SK-N-SH treated with all-trans-retinoic acid at 6 μM for 48 hours (cell line): ENCODE results near the gene PSMB7.

Experiments
- ATAC-seq: fragments of 200-7000 bp; cut with Tn5 transposase; 3 replicates; pipeline ENCODE4 v1.9.1; 2020; ENCODE audit warnings: mild to moderate bottlenecking, moderate library complexity
- ARNTL ChIP-seq: fragments of 450-650 bp; formaldehyde crosslinking; IDR thresholded peaks from 2 replicates; pipeline ENCODE4 v1.5.0; 2020; ENCODE audit warnings: low read depth, mild to moderate bottlenecking, moderate library complexity, borderline replicate concordance
- BACH2 ChIP-seq: fragments of 250-450 bp; sonication (Bioruptor Pico); IDR thresholded peaks from 2 replicates; pipeline ENCODE4 v1.9.0; 2021; ENCODE audit warnings: mild to moderate bottlenecking, borderline replicate concordance
- CSDC2 ChIP-seq: fragments of 250-450 bp; sonication (Bioruptor Pico); IDR thresholded peaks from 2 replicates; pipeline ENCODE4 v1.5.0; 2020; ENCODE audit warnings: mild to moderate bottlenecking, moderate library complexity
- ESRRG ChIP-seq: fragments of 250-450 bp; sonication (Bioruptor Pico); IDR thresholded peaks from 2 replicates; pipeline ENCODE4 v1.6.1; 2021; ENCODE audit warnings: mild to moderate bottlenecking
- GLIS3 ChIP-seq: fragments of 250-450 bp; sonication (Bioruptor Pico); IDR thresholded peaks from 2 replicates; pipeline ENCODE4 v1.5.0; 2020; ENCODE audit warnings: mild to moderate bottlenecking, moderate library complexity
- ISL1 ChIP-seq: fragments of 250-450 bp; sonication (Bioruptor Pico); IDR thresholded peaks from 2 replicates; pipeline ENCODE4 v2.1.2; 2022; ENCODE audit warnings: mild to moderate bottlenecking, moderate library complexity
- OSR1 ChIP-seq: fragments of 250-450 bp; sonication (Bioruptor Pico); IDR thresholded peaks from 2 replicates; pipeline ENCODE4 v1.8.0; 2022; ENCODE audit warnings: moderate library complexity, mild to moderate bottlenecking, inconsistent platforms
- PATZ1 ChIP-seq: fragments of 250-450 bp; sonication (Bioruptor Pico); IDR thresholded peaks from 2 replicates; pipeline ENCODE4 v1.8.0; 2020; ENCODE audit warnings: mild to moderate bottlenecking, moderate library complexity, borderline replicate concordance
- POU6F1 ChIP-seq: fragments of 250-450 bp; sonication (Bioruptor Pico); IDR thresholded peaks from 2 replicates; pipeline ENCODE4 v1.8.0; 2021; ENCODE audit warnings: low read depth, mild to moderate bottlenecking, moderate library complexity, borderline replicate concordance
- PPARA ChIP-seq: fragments of 250-450 bp; sonication (Bioruptor Pico); IDR thresholded peaks from 2 replicates; pipeline ENCODE4 v1.5.0; 2020; ENCODE audit warnings: mild to moderate bottlenecking, borderline replicate concordance
- RARB ChIP-seq: fragments of 250-450 bp; sonication (Bioruptor Pico); IDR thresholded peaks from 2 replicates; pipeline ENCODE4 v1.8.0; 2021; ENCODE audit warnings: mild to moderate bottlenecking, moderate library complexity
- SNAI2 ChIP-seq: fragments of 250-450 bp; sonication (Bioruptor Pico); IDR thresholded peaks from 2 replicates; pipeline ENCODE4 v1.5.0; 2020; ENCODE audit warnings: mild to moderate bottlenecking, moderate library complexity
- TCF4 ChIP-seq: fragments of 250-450 bp; sonication (Bioruptor Pico); IDR thresholded peaks from 2 replicates; pipeline ENCODE4 v1.8.0; 2021; ENCODE audit warnings: mild to moderate bottlenecking, moderate library complexity, borderline replicate concordance
- TOX ChIP-seq: fragments of 250-450 bp; sonication (Bioruptor Pico); IDR thresholded peaks from 2 replicates; pipeline ENCODE4 v1.8.0; 2021; ENCODE audit warnings: mild to moderate bottlenecking, moderate library complexity, borderline replicate concordance
- ZC3H10 ChIP-seq: fragments of 250-450 bp; sonication (Bioruptor Pico); IDR thresholded peaks from 2 replicates; pipeline ENCODE4 v1.5.1; 2021; ENCODE audit warnings: mild to moderate bottlenecking, moderate library complexity
- ZFP3 ChIP-seq: fragments of 250-450 bp; sonication (Bioruptor Pico); IDR thresholded peaks from 2 replicates; pipeline ENCODE4 v1.5.0; 2020; ENCODE audit warnings: mild to moderate bottlenecking, moderate library complexity
- ZFP30 ChIP-seq: fragments of 450-650 bp; formaldehyde crosslinking; IDR thresholded peaks from 2 replicates; pipeline ENCODE4 v1.5.0; 2022; ENCODE audit warnings: mild to moderate bottlenecking, moderate library complexity
- ZNF565 ChIP-seq: fragments of 450-650 bp; formaldehyde crosslinking; conservative IDR thresholded peaks from 2 replicates; pipeline ENCODE4 v1.5.0; 2020; ENCODE audit warnings: low read depth, mild to moderate bottlenecking, moderate library complexity
- ZNF70 ChIP-seq: fragments of 450-650 bp; formaldehyde crosslinking; IDR thresholded peaks from 2 replicates; pipeline ENCODE4 v1.5.0; 2020; ENCODE audit warnings: mild to moderate bottlenecking, moderate library complexity
- ZNF8 ChIP-seq: fragments of 450-650 bp; formaldehyde crosslinking; IDR thresholded peaks from 2 replicates; pipeline ENCODE4 v1.5.0; 2020; ENCODE audit warnings: mild to moderate bottlenecking, moderate library complexity
- TF ChIP-seq, protein P1 (sequence below): fragments of 250-450 bp; sonication (Bioruptor Pico); IDR thresholded peaks from 2 replicates; pipeline ENCODE4 v1.5.1; 2021; ENCODE audit warnings: mild to moderate bottlenecking, moderate library complexity

The PSMB7 gene

GRCh38 chr9:124372038-124372437, 43.2 kb downstream of the PSMB7 start:
- no peak for TF ChIP-seq PPARA (CRISPR knock-in tag)
- no peak for TF ChIP-seq TOX
- no peak for TF ChIP-seq ZC3H10 (CRISPR knock-in tag)
- ATAC-seq: no peak

GRCh38 chr9:124370896-124371582, 44.2 kb downstream of the PSMB7 start:
- no peak for TF ChIP-seq GLIS3 (CRISPR knock-in tag)
- no peak for TF ChIP-seq ZC3H10 (CRISPR knock-in tag)
- TF ChIP-seq RARB: no peak
- no peak for TF ChIP-seq PATZ1
- no peak for TF ChIP-seq POU6F1 (CRISPR knock-in tag)
- no peak for ATAC-seq

GRCh38 chr9:124369231-124369797, 45.9 kb downstream of the PSMB7 start:
- TF ChIP-seq ZNF70 (CRISPR knock-in tag): no peak
- TF ChIP-seq ZNF8: no peak
- TF ChIP-seq BACH2 (CRISPR knock-in tag): no peak
- TF ChIP-seq SNAI2 (CRISPR knock-in tag): no peak
- no peak for TF ChIP-seq PPARA (CRISPR knock-in tag)
- no peak for TF ChIP-seq ZFP30
- no peak for TF ChIP-seq ISL1 (CRISPR knock-in tag)
- TF ChIP-seq ZC3H10 (CRISPR knock-in tag): no peak
- TF ChIP-seq GLIS3 (CRISPR knock-in tag): no peak
- TF ChIP-seq RARB: no peak
- no peak for TF ChIP-seq ZNF565 (CRISPR knock-in tag)
- no peak for TF ChIP-seq TOX
- TF ChIP-seq CSDC2 (CRISPR knock-in tag): no peak
- TF ChIP-seq, protein P1, sequence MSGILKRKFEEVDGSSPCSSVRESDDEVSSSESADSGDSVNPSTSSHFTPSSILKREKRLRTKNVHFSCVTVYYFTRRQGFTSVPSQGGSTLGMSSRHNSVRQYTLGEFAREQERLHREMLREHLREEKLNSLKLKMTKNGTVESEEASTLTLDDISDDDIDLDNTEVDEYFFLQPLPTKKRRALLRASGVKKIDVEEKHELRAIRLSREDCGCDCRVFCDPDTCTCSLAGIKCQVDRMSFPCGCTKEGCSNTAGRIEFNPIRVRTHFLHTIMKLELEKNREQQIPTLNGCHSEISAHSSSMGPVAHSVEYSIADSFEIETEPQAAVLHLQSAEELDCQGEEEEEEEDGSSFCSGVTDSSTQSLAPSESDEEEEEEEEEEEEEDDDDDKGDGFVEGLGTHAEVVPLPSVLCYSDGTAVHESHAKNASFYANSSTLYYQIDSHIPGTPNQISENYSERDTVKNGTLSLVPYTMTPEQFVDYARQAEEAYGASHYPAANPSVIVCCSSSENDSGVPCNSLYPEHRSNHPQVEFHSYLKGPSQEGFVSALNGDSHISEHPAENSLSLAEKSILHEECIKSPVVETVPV (CRISPR knock-in tag): no peak
- TF ChIP-seq OSR1: no peak
- no peak for ATAC-seq

DNA sequence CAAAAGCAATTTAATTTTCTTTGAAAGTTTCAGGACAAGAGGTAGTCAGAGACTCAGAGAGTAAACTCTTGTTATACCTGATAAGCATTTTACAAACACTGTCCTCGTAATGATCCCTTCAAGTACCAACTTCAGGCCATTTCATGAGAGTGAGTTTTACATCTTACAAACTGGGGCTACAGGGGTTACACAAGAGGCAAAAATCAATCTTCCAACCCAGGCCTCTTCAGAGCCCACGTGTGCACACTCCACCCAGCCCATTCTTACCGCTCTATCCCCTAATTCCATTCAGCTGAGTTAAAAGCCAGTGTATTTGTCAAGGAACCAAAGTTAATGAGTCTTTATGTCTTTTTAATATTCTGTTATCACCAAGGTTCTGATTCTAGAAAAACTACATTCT, 46.5 kb downstream of the PSMB7 start:
- ATAC-seq: no peak
- no peak for TF ChIP-seq ZNF70 (CRISPR knock-in tag)

GRCh38 chr9:124366476-124367220, 48.6 kb downstream of the PSMB7 start:
- no peak for ATAC-seq
- no peak for TF ChIP-seq RARB
- TF ChIP-seq ESRRG: no peak
- TF ChIP-seq POU6F1 (CRISPR knock-in tag): no peak
- TF ChIP-seq ISL1 (CRISPR knock-in tag): no peak
- TF ChIP-seq ZNF8: no peak
- no peak for TF ChIP-seq ZFP3 (CRISPR knock-in tag)
- no peak for TF ChIP-seq PPARA (CRISPR knock-in tag)
- no peak for TF ChIP-seq ZFP30
- no peak for TF ChIP-seq ARNTL (CRISPR knock-in tag)
- TF ChIP-seq ZNF70 (CRISPR knock-in tag): no peak
- no peak for TF ChIP-seq PATZ1
- TF ChIP-seq TCF4 (CRISPR knock-in tag): no peak
- TF ChIP-seq ZC3H10 (CRISPR knock-in tag): no peak
- TF ChIP-seq OSR1: no peak
- no peak for TF ChIP-seq BACH2 (CRISPR knock-in tag)
- TF ChIP-seq, protein P1 (CRISPR knock-in tag): no peak
- TF ChIP-seq CSDC2 (CRISPR knock-in tag): no peak
